Breast epithelium (tissue), 3 donors: ENCODE data around the gene SPNS2.

Experiments used
- CTCF ChIP-seq, 3 donors: fragments of 450-650 bp; IDR thresholded peaks; one replicate each; pipeline ENCODE4 v1.5.1; 2016 to 2017; ENCODE audit warnings: antibody characterized with exemption in 3 of 3, mild to moderate bottlenecking in 3 of 3, moderate library complexity in 3 of 3
- POLR2A ChIP-seq: fragments of 450-650 bp; IDR thresholded peaks from one replicate; pipeline ENCODE4 v1.6.1; 2016; ENCODE audit warnings: antibody characterized with exemption, mild to moderate bottlenecking, moderate library complexity
- POLR2AphosphoS5 ChIP-seq, 3 donors: sonication (generic); formaldehyde crosslinking; IDR thresholded peaks; one replicate each; pipeline ENCODE4 v1.6.1; 2017; ENCODE audit warnings: antibody characterized with exemption in 3 of 3

GRCh38 chr17:4531988-4532736, 33.5 kb downstream of the SPNS2 start:
- no peak for TF ChIP-seq CTCF (IDR thresholded peaks at IDR 0.05)
- TF ChIP-seq POLR2AphosphoS5 (IDR thresholded peaks at IDR 0.05), result no peak
- TF ChIP-seq POLR2A, result no peak
